Measurements from ENCODE around the gene PRPF6. TPM values are rescaled to one million over a fixed set of nuclear protein-coding genes. Genes with fewer than 3 reads are reported as not detected.

The PRPF6 gene
- total RNA-seq, 6 donors from 2014 or later: 60.5 to 113 (median 68.0) TPM

DNA sequence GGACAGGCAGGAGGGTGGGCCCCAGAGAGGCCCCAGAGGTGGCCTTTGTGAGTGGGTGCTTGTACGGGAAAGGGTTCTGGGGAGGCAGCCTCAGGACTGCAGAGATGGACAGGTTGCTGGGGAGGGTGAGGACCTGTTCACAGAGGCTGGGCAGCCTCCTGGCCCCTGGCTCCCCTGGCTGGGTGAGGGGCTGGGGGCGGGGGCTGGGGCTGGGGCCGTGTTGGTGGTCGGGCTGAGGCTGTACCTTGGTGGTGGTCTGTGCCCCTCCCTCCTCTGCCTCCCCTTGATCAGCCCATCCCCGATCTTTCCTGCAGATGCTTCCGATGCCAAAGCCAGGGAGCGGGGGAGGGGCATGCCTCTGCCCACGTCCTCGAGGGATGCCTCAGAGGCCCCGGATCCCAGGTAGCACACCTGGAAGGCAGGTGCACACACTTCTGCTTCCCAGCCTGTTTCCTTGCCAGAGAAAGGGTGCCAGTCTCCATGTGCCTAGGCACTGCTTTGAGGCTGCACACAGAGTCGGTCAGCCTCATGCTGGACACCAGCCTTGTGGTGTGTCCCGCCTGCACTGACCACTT is 86.9 kb downstream of the PRPF6 start:
- H3K27me3 ChIP-seq: no peaks in the 10 kb centered on the region
- no peaks in the 10 kb centered on the region for H3K9me3 ChIP-seq
- no peak overlapping the region for H3K27ac ChIP-seq
- ATAC-seq (ENCODE audit: low FRiP score in 2 of 2) (no peak), DNase-seq (peak in 1 of 2 donors; percentile 60)
- peaks cover 0 to 10% (median 4%) of the 10 kb centered on the region in 4 donors for H3K36me3 ChIP-seq
- peaks cover 16 to 39% (median 21%) of the 10 kb centered on the region in 4 donors for H3K4me1 ChIP-seq
- TF ChIP-seq EP300 (IDR thresholded peaks at IDR 0.05) (no peak), POLR2AphosphoS5 (IDR thresholded peaks at IDR 0.05) (no peak), POLR2A (IDR thresholded peaks at IDR 0.05) (no peak)
- 67 to 75% methylated on average over 7 to 12 of the region's 12 CpGs for WGBS, 2 donors
- no peak overlapping the region for H3K4me3 ChIP-seq

DNA sequence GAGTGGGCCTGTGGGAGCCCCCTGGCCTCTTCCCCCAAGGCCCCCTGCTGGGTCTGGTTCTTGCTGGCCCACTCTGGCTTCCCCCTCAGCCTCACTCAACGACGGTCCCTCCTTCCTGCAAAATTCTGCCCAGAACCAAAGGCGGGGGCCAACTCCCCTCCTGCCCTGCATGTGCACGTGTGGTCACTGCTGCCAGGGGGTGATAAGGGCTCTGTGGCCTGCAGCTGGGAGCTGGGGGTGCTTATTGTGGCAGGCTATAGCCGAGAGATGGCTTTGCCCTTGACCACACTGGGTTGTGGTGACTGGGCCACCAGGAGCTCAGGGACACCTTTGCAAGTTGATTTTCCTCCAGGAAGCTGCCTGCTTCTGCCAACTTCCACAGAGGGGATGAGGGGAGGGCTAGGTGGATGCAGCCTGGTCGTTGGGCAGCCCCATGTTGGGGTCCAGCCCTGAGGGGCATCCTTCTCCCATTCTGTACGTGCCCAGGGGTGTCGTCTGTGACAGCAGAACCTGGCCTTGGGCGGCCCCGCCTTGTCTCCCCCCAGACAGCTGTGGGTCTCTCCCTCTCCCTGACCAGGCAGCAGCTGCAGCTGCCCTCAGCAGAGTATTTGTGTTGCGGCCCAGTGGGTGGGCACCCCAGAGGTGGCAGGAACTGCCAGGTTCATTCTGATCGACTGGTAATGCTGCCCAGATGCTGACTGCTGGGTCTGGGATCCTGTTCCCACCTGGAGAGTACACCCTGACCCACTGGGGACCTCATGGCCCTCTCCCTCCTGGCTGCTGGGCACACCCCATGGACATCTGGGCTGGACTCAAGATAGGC is 87.7 kb downstream of the PRPF6 start:
- TF ChIP-seq, protein P1, sequence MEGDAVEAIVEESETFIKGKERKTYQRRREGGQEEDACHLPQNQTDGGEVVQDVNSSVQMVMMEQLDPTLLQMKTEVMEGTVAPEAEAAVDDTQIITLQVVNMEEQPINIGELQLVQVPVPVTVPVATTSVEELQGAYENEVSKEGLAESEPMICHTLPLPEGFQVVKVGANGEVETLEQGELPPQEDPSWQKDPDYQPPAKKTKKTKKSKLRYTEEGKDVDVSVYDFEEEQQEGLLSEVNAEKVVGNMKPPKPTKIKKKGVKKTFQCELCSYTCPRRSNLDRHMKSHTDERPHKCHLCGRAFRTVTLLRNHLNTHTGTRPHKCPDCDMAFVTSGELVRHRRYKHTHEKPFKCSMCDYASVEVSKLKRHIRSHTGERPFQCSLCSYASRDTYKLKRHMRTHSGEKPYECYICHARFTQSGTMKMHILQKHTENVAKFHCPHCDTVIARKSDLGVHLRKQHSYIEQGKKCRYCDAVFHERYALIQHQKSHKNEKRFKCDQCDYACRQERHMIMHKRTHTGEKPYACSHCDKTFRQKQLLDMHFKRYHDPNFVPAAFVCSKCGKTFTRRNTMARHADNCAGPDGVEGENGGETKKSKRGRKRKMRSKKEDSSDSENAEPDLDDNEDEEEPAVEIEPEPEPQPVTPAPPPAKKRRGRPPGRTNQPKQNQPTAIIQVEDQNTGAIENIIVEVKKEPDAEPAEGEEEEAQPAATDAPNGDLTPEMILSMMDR (IDR thresholded peaks at IDR 0.05): no peak
- TF ChIP-seq POLR2AphosphoS5 (IDR thresholded peaks at IDR 0.05) (no peak), EP300 (IDR thresholded peaks at IDR 0.05) (no peak), POLR2A (IDR thresholded peaks at IDR 0.05) (no peak)
- H3K36me3 ChIP-seq: peaks cover 0 to 18% (median 9%) of the 10 kb centered on the region in 4 donors

DNA sequence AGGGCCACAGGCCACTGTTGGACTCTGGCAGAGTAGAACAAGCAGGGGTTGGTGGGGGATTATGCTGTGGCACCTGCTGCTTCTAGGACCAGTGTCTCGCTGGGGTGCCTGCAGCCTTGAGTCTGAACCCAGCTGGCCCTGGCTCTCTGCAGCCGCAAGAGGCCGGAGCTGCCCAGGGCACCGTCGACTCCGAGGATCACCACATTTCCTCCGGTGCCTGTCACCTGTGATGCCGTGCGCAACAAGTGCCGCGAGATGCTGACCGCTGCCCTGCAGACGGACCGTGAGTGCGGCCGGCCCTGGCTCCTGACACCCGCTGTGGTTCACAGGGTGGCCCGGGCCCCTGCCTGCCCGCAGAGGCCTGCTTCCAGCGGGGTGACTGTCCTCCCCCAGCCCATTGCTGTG is 88.3 kb downstream of the PRPF6 start:
- Histone ChIP-seq H3K27ac (no peak overlapping the region), H3K9me3 (no peaks in the 10 kb centered on the region), H3K36me3 (peaks cover 0 to 24% (median 15%) of the 10 kb centered on the region in 4 donors), H3K27me3 (no peaks in the 10 kb centered on the region), H3K4me3 (no peak overlapping the region), H3K4me1 (peaks cover 7 to 28% (median 13%) of the 10 kb centered on the region in 4 donors)
- no peak for ATAC-seq (ENCODE audit: low FRiP score in 2 of 2)
- no peak for TF ChIP-seq POLR2AphosphoS5 (IDR thresholded peaks at IDR 0.05)
- TF ChIP-seq POLR2A (IDR thresholded peaks at IDR 0.05): no peak
- TF ChIP-seq EP300 (IDR thresholded peaks at IDR 0.05): no peak
- TF ChIP-seq, protein P1 (IDR thresholded peaks at IDR 0.05): no peak
- 97% methylated on average over 6 of the region's 20 CpGs; no CpG with 5 or more reads in 1 of the 2 donors for WGBS, 2 donors
- DNase-seq: peak in 1 of 2 donors; percentile 82

More for the DNA sequence above, 87.7 kb downstream of the PRPF6 start:
- Histone ChIP-seq H3K4me1 (peaks cover 13 to 34% (median 19%) of the 10 kb centered on the region in 4 donors), H3K4me3 (no peak overlapping the region), H3K27ac (no peak overlapping the region), H3K27me3 (no peaks in the 10 kb centered on the region), H3K9me3 (no peaks in the 10 kb centered on the region)
- peak in 1 of 2 donors; percentile 45 for DNase-seq
- no peak for ATAC-seq (ENCODE audit: low FRiP score in 2 of 2)
- WGBS, 2 donors: 69 to 100% methylated on average over 1 to 12 of the region's 12 CpGs

DNA sequence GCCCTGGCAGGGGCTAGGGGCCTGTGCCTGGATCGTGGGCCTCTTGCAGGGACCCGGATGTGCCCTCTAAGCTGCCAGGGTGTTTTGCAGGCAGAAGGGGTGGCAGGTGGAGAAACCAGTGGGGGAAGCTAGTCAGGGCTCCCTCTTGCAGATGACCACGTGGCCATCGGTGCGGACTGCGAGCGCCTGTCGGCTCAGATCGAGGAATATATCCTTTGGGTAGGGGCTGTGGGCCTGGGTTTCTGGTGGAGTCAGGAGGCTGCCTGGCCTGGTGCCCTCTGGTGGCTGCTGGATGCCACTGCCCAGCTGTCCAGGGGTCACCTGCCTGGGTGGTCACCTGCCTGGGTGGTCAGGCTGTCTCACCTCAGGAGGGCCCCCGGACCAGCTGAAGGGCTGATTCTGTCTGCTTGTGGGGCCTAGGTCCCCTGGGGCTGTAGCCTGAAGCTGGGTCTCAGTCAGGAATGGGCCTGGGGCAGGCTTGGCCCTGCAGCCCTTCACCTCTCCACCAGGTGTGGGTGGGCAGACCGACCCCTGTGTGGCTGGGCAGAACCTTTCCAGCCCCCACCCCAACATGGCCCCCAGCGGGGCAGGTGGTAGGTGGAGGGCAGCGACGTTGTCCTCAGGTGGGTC is 88.8 kb downstream of the PRPF6 start:
- 57 to 91% methylated on average over 4 to 13 of the region's 14 CpGs for whole genome bisulfite sequencing, 2 donors
- H3K9me3 ChIP-seq: no peaks in the 10 kb centered on the region
- H3K27me3 ChIP-seq: no peaks in the 10 kb centered on the region
- ATAC-seq (ENCODE audit: low FRiP score in 2 of 2): no peak
- peak in 1 of 2 donors; percentile 81 for DNase-seq
- H3K4me3 ChIP-seq: no peak overlapping the region
- peaks cover 3 to 23% (median 9%) of the 10 kb centered on the region in 4 donors for H3K4me1 ChIP-seq
- peaks cover 0 to 29% (median 17%) of the 10 kb centered on the region in 4 donors for H3K36me3 ChIP-seq
- H3K27ac ChIP-seq: no peak overlapping the region
- TF ChIP-seq, protein P1 (IDR thresholded peaks at IDR 0.05): peak; percentile 61 to 69 (median 65)
- TF ChIP-seq POLR2AphosphoS5 (IDR thresholded peaks at IDR 0.05): no peak

Measured in upper lobe of left lung (tissue), 6 donors.